SK-N-SH (cell line): Measurements from ENCODE around the gene P2RX3. TPM values are rescaled to one million over a fixed set of nuclear protein-coding genes. Genes with fewer than 3 reads are reported as not detected.
"Not testable (repeated sequence)": the region's sequence is repeated elsewhere in the genome, so short reads cannot be mapped to it uniquely, and the experiment has no call there.

Experiments
- CTCF ChIA-PET: fragments of 300-600, 350-600 bp; formaldehyde crosslinking; extraction: SDS; loops from one replicate; lab custom pipeline; 2021; lab: Yijun Ruan, JAX
- POLR2A ChIA-PET: fragments of 350-600 bp; sonication (Branson Sonifier 250); formaldehyde crosslinking; extraction: SDS; loops from one replicate; lab custom pipeline; 2020; ENCODE audit warnings: antibody characterized with exemption, inconsistent platforms; lab: Yijun Ruan, JAX
- DNase-seq: peaks from one replicate; pipeline ENCODE4 v3.0.0; 2012
- H2AFZ ChIP-seq: fragments of 200-600 bp; sonication (generic); 2 replicates; pipeline ENCODE4 v1.8.1; 2016; ENCODE audit warnings: antibody characterized with exemption, mild to moderate bottlenecking, low read depth
- H3F3A ChIP-seq: fragments of 200-600 bp; sonication (generic); replicated peaks from 2 replicates; pipeline ENCODE3; 2016; ENCODE audit warnings: antibody characterized with exemption, mild to moderate bottlenecking; ENCODE audit not compliant: insufficient read depth
- H3K27ac ChIP-seq, 2 experiments: fragments of 200-500 bp in 1 of 2; fragments of 200-600 bp in 1 of 2; sonication (Bioruptor generic) in 1 of 2; sonication (generic), shearing (Covaris generic) in 1 of 2; 2 replicates each; pipeline versions ENCODE4 v1.5.1 to v1.6.1; 2014 to 2016; ENCODE audit warnings: low read depth in 2 of 2, inconsistent platforms in 1 of 2, low read length in 1 of 2, mild to moderate bottlenecking in 1 of 2, mixed read lengths in 1 of 2
- H3K27me3 ChIP-seq: fragments of 200-600 bp; sonication (generic), shearing (Covaris generic); 2 replicates; pipeline ENCODE4 v1.6.1; 2016; ENCODE audit warnings: mixed run types; ENCODE audit not compliant: insufficient read depth
- H3K36me3 ChIP-seq, 2 experiments: fragments of 200-500 bp in 1 of 2; fragments of 200-600 bp in 1 of 2; sonication (Bioruptor generic) in 1 of 2; sonication (generic) in 1 of 2; replicated peaks in 1 of 2; 2 replicates each; pipeline versions ENCODE3 to v1.5.1; 2014 to 2016; ENCODE audit warnings: low read length in 1 of 2, mild to moderate bottlenecking in 1 of 2; ENCODE audit not compliant: insufficient read depth in 2 of 2, control insufficient read depth in 1 of 2
- H3K4me1 ChIP-seq, 2 experiments: fragments of 200-500 bp in 1 of 2; fragments of 200-600 bp in 1 of 2; sonication (Bioruptor generic) in 1 of 2; sonication (generic), shearing (Covaris generic) in 1 of 2; 2 replicates each; pipeline versions ENCODE4 v1.5.1 to v1.6.1; 2014 to 2016; ENCODE audit warnings: low read depth in 1 of 2, low read length in 1 of 2, mixed run types in 1 of 2; ENCODE audit not compliant: insufficient read depth in 2 of 2, control insufficient read depth in 1 of 2
- H3K4me2 ChIP-seq: fragments of 200-600 bp; sonication (generic), shearing (Covaris generic); 2 replicates; pipeline ENCODE4 v1.6.1; 2017; ENCODE audit warnings: mixed run types
- H3K4me3 ChIP-seq, 2 experiments: fragments of 200-500 bp in 1 of 2; fragments of 200-600 bp in 1 of 2; sonication (Bioruptor generic) in 1 of 2; sonication (generic), shearing (Covaris generic) in 1 of 2; 2 replicates each; pipeline versions ENCODE4 v1.5.1 to v1.8.1; 2014 to 2016; ENCODE audit warnings: low read depth in 2 of 2, inconsistent platforms in 1 of 2, low read length in 1 of 2, mild to moderate bottlenecking in 1 of 2, mixed read lengths in 1 of 2, moderate library complexity in 1 of 2
- H3K79me2 ChIP-seq: fragments of 200-600 bp; sonication (generic); 2 replicates; pipeline ENCODE4 v1.8.1; 2017; ENCODE audit warnings: mild to moderate bottlenecking; ENCODE audit not compliant: insufficient read depth
- H3K9ac ChIP-seq: fragments of 200-600 bp; sonication (generic); 2 replicates; pipeline ENCODE4 v1.6.1; 2017; ENCODE audit warnings: mixed run types
- H3K9me2 ChIP-seq: fragments of 200-600 bp; sonication (generic); 2 replicates; pipeline ENCODE4 v1.6.1; 2017; ENCODE audit warnings: mixed run types
- H3K9me3 ChIP-seq: fragments of 200-600 bp; sonication (generic); 2 replicates; pipeline ENCODE4 v1.6.1; 2017; ENCODE audit warnings: mixed run types, mild to moderate bottlenecking, moderate library complexity
- H4K20me1 ChIP-seq: fragments of 200-600 bp; sonication (generic); 2 replicates; pipeline ENCODE4 v1.6.1; 2017; ENCODE audit warnings: mild to moderate bottlenecking, mixed run types; ENCODE audit not compliant: insufficient read depth
- FOXJ3 ChIP-seq: sonication (generic); formaldehyde crosslinking; IDR thresholded peaks from 2 replicates; pipeline ENCODE4 v1.5.1; 2020; ENCODE audit warnings: mild to moderate bottlenecking, missing genetic modification reagents
- GABPA ChIP-seq: IDR thresholded peaks from 2 replicates; pipeline ENCODE4 v1.4.0; 2012; ENCODE audit warnings: low read depth, mild to moderate bottlenecking
- GATA2 ChIP-seq: sonication (generic); formaldehyde crosslinking; IDR thresholded peaks from 2 replicates; pipeline ENCODE4 v1.5.0; 2020; ENCODE audit warnings: mild to moderate bottlenecking, missing genetic modification reagents
- RFX5 ChIP-seq: IDR thresholded peaks from 2 replicates; pipeline ENCODE4 v1.6.1; 2012; ENCODE audit warnings: mild to moderate bottlenecking, improper control_type of control experiment, low read length
- RXRA ChIP-seq: IDR thresholded peaks from 2 replicates; pipeline ENCODE4 v1.4.0; 2012; ENCODE audit warnings: low read depth, mild to moderate bottlenecking, borderline replicate concordance
- TEAD4 ChIP-seq: IDR thresholded peaks from 2 replicates; pipeline ENCODE4 v1.4.0; 2012; ENCODE audit warnings: mild to moderate bottlenecking, borderline replicate concordance; ENCODE audit not compliant: insufficient read depth
- WGBS: methylation state at CpG from one replicate; pipeline ENCODE4 v1.1.6; 2017; ENCODE audit warnings: low lambda C conversion rate; 5-methylcytosine and 5-hydroxymethylcytosine counted together
- polyA plus RNA-seq, 3 experiments: library from polyadenylated mRNA; depleted of rRNA; stranded (reverse); fragments of >200 nt; gene quantifications; 2 replicates each; pipeline ENCODE4 v1.2.3, GENCODE V29; 2012
- TF ChIP-seq, protein P1 (sequence below): IDR thresholded peaks from 2 replicates; pipeline ENCODE4 v1.6.1; 2012; ENCODE audit warnings: mild to moderate bottlenecking, low read depth, low read length, moderate library complexity

P2RX3 gene
- polyA plus RNA-seq, 1 of the 3 experiments (the other 2 are of a cell fraction) = not detected

DNA sequence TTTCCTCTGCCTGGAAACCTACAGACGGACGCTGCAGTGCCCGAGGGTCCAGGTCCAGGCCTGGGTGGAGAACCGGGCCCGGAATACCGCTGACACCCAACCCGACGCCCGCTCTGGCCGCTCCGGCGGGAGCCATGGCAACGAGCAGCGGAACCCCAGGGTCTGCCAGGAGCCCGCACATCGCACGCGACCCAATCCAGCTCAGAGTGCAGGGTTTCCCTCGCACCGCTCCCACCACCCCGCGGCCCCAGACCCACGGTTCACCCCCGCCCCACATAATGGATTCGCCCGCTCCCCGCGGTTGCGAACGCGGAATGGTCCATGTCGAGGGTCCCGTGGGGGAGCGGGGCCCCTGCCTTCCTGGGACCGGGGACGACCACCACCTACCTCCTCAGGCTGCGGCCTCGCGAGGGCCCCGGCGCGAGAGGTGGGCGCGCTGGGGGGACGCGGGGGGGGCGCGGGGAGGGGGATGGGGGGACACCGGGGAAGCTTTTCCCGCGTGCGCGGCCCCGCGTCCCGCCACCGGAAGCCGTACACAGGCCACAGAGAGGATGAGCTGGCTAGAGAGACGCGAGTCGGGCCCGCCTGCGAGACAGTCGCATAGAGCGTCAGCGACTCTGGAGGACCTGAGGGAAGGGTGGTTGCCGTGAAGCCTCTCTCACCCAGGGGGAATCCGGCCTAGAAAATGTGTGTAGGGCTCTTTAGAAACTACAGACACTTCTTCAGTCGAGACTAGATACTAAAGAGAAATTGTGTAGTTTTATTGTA is 2.6 kb upstream of the P2RX3 start, which contains the start of gene SSRP1 (continued):
- TF ChIP-seq RFX5 = no peak
- TF ChIP-seq FOXJ3 (CRISPR knock-in tag) = no peak
- TF ChIP-seq GABPA = peak; percentile 77
- TF ChIP-seq, all 33 proteins: peak for 10

DNA sequence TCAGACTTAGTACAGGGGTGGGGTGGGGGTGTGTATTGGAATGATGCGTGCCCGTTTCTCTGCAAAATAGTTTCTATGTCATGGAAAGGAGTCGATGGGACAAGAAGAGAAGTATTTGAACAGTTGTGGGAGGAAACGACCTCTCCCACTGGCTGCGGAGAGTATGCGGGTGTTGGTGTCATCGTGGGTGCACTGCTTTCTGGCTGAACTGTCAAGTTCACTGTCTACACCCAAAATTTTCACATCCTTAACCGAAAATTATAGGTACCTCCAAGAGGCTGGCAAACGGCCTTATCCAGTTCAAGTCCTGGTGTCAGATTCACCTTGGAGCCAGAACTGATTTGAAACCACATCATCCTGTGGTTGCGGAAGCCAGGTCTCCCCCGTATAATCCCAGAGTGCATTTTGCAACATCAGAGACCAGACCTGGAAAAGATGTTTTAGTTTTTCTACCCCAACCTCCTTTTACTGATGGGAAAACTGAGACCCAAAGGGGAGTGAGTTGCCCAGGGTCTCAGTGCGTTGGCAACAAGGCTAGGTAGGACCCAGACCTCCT is 2.0 kb upstream of the P2RX3 start:
- Histone ChIP-seq H3K36me3 (peaks cover 17 to 22% of the 10 kb centered on the region in 2 experiments), H3K9ac (peak overlapping the region; percentile 92), H3K27me3 (no peaks in the 10 kb centered on the region), H2AFZ (peak overlapping the region; percentile 83), H3K4me3 (peak overlapping the region; percentile 69 to 87), H3K79me2 (peaks cover 39% of the 10 kb centered on the region), H3F3A (no peaks in the 10 kb centered on the region), H4K20me1 (no peaks in the 10 kb centered on the region), H3K27ac (peak overlapping the region; percentile 37 to 85; a peak in 3 of 4 replicates), H3K4me2 (peak overlapping the region; percentile 95), H3K9me2 (no peaks in the 10 kb centered on the region), H3K9me3 (no peaks in the 10 kb centered on the region), H3K4me1 (peaks cover 7 to 15% of the 10 kb centered on the region in 2 experiments; a peak in 3 of 4 replicates)
- WGBS = 45% methylated on average over 11 of the region's 12 CpGs
- no peak for DNase-seq
- TF ChIP-seq GATA2 (CRISPR knock-in tag) (no peak), RXRA (no peak), TEAD4 (no peak)
- TF ChIP-seq, protein P1, sequence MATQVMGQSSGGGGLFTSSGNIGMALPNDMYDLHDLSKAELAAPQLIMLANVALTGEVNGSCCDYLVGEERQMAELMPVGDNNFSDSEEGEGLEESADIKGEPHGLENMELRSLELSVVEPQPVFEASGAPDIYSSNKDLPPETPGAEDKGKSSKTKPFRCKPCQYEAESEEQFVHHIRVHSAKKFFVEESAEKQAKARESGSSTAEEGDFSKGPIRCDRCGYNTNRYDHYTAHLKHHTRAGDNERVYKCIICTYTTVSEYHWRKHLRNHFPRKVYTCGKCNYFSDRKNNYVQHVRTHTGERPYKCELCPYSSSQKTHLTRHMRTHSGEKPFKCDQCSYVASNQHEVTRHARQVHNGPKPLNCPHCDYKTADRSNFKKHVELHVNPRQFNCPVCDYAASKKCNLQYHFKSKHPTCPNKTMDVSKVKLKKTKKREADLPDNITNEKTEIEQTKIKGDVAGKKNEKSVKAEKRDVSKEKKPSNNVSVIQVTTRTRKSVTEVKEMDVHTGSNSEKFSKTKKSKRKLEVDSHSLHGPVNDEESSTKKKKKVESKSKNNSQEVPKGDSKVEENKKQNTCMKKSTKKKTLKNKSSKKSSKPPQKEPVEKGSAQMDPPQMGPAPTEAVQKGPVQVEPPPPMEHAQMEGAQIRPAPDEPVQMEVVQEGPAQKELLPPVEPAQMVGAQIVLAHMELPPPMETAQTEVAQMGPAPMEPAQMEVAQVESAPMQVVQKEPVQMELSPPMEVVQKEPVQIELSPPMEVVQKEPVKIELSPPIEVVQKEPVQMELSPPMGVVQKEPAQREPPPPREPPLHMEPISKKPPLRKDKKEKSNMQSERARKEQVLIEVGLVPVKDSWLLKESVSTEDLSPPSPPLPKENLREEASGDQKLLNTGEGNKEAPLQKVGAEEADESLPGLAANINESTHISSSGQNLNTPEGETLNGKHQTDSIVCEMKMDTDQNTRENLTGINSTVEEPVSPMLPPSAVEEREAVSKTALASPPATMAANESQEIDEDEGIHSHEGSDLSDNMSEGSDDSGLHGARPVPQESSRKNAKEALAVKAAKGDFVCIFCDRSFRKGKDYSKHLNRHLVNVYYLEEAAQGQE = no peak
- CTCF ChIA-PET = interaction anchor here (1.1 to 1.9 kb wide), 3 partner anchors 9 to 14 kb away, joined by 3 to 6 read pairs (median 5); no protein-coding TSS in a partner anchor
- POLR2A ChIA-PET = interaction anchor here (3.2 kb wide), 1 partner anchor 11 kb away, joined by 29 read pairs; the partner anchor contains the start of gene TNKS1BP1

DNA sequence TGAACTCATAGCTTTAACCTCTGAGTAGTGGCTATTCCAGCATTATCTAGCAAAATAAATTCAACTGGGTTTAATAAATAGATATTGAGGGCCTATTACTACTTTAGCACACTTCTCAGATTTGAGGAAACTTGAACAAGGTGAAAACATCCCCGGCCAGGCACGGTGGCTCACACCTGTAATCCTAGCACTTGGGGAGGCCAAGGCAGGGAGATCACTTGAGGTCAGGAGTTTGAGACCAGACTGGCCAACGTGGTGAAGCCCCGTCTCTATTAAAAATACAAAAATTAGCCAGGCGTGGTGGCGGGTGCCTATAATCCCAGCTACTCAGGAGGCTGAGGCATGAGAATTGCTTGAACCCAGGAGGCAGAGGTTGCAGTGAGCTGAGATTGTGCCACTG is 1.3 kb upstream of the P2RX3 start:
- CTCF ChIA-PET = interaction anchor here (0.8 to 1.9 kb wide), 4 partner anchors 9 to 20 kb away, joined by 3 to 6 read pairs (median 4); no protein-coding TSS in a partner anchor
- H3K4me3 ChIP-seq, H4K20me1 ChIP-seq, H3K27me3 ChIP-seq, POLR2A ChIA-PET, H3F3A ChIP-seq, H3K9ac ChIP-seq, H3K4me2 ChIP-seq, H3K9me2 ChIP-seq, H3K9me3 ChIP-seq, DNase-seq, H3K27ac ChIP-seq, H2AFZ ChIP-seq: not testable (repeated sequence)
- H3K36me3 ChIP-seq = peaks cover 13 to 16% of the 10 kb centered on the region in 2 experiments
- 93% methylated on average over 6 of the region's 6 CpGs for WGBS
- H3K79me2 ChIP-seq = peaks cover 39% of the 10 kb centered on the region
- H3K4me1 ChIP-seq = peaks cover 7 to 15% of the 10 kb centered on the region in 2 experiments; a peak in 3 of 4 replicates
